ENCODE data around the gene ATF1.
A peak's percentile ranks its signal among the peaks of the same experiment; 100 is the strongest.
"Not testable (repeated sequence)": the region's sequence is repeated elsewhere in the genome, so short reads cannot be mapped to it uniquely, and the experiment has no call there.

The ATF1 gene

DNA sequence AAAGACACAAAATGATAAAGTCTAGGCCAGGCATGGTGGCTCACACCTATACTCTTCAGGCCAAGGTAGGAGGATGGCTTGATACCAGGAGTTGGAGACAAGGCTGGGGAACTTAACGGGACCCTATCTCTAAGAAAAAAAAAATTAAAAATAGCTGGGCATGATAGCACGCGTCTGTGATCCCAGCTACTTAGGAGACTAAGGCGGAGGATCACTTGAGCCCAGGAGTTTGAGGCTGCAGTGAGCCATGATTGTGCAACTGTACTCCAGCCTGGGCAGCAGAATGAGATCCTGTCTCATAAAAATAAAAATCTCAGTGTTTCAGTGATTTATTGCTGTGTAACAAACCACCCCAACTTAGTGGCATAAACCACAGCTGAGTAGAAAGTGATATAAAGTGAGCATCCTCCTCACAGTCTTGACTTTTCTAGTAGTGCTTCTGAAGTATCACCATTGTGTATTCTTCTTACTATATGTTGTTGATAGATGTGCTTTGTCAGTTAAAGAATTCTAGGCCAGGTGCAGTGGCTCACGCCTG, 10.6 kb upstream of the ATF1 start:
- peak; percentile 26 for DNase-seq

DNA sequence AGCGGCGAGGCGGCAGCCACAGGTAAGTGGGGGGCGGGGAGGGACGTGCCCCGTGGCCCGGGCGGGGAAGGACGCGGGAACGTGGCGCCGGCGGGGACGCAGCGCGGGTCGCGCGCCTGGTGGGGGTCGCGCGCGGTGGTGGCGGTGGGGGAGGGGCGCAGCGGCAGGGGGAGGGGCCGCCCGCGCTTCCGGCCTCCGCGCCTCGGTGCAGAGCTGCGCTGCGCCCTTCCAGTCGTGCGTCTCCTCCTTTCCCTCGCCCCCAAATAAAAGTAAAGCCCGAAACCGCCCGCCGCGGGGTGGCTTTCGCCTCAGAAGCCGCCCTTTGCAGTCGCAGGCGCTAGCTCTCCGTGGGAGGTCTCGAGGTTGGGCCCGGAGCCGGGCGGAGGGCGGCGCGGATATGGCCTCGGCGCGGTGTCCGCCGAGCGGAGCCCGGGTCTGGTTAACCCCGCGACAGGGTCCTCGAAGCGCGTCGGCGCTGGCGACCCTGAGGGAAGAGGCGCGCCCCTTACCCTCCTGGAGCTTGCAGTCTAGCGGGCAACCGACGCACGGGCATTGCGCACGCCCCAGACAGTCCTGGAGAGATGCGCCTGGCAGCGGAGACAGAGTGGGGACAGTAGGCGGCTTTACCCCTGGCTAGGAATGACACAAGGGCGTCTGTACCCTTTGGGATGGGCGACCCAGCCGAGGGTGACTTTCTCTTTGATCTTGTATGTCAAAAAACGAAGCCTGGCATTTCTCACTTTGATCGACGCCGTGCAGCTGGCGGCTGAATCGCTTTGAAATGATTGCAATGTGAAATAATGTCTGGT, 589 bp downstream of the ATF1 start:
- no peak for DNase-seq

DNA sequence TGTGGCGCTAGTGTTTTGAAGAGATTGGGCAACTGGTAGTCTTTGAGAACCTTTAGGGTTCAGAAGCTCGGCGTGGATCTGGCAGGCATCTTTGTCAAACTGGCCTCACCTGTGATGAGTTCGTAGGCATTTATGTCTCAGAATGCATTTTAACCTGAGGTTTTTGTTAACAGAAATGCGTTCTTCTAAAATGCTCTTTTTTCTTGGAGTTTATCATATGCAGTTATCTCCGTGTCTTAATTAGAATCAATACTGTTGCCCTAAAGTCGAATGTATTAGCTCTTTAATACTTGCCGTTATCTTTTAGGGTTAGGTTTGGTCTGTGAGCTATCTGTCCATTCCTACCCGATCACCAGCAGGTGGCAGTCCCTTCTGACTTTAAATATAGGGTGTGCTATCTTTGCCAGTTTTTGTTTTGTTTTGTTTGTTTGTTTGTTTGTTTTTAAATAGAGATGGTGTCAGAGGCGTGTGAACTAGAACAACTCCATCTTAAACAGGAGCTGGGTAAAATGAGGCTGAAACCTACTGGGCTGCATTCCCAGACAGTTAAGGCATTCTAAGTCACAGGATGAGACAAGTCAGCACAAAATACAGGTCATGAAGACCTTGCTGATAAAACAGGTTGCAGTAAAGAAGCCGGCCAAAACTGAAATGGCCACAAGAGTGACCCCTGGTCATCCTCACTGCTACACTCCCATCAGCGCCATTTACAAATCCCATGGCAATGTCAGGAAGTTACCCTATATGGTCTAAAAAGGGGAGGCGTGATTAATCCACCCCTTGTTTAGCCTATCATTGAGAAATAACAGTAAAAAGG, 1.4 kb downstream of the ATF1 start:
- peak; percentile 45 for DNase-seq

DNA sequence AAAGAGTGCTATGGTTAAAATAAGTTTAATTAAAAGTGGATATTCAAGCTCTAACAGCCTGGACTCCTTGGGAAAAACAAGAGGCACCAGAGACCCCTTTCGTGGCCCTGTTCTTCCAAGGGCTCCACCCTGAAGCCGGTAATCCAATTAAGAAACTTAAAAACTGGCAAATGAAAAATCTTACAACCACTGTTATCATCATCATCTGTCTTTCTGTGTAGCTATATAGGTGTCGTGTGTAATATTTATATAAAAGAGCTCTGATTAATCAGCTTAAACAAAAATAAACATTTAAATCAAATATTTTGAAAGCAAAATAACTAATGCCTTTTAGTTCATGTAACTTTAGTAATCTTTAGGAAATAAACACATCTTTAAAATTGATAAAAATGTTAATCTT, 4.5 kb downstream of the ATF1 start:
- no peak for DNase-seq

- DNase-seq, result not testable (repeated sequence)
Observed at GRCh38 chr12:50768813-50769212, 4.9 kb downstream of the ATF1 start.

DNA sequence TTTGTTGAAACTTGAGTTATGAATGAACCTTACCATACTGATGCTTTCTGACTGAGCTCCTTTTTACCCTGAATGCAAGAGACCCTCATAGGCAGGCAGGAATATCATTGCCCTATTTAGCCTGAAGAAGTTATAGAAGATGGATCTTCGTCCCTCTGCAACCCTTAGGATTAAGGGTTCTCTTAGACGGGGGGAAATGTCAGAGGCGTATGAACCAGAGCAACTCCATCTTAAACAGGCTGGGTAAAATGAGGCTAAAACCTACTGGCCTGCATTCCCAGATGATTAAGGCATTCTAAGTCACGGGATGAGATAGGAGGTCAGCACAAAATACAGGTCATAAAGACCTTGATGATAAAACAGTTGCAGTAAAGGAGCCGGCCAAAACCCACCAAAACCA, 7.5 kb downstream of the ATF1 start:
- no peak for DNase-seq

DNA sequence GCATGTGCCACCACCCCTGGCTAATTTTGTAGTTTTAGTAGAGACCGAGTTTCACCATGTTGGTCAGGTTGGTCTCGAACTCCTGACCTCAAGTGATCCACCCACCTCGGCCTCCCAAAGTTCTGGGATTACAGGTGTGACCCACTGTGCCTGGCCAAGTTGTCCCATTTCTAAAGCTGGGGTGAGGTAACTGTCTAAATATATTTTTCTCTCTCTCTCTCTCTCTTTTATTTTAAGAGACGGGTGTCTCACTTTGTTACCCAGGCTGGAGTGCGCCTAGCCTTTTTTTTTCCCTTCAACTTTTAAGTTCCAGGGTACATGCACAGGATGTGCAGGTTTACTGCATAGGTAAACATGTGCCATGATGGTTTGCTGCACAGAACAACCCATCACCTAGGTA, 8.6 kb downstream of the ATF1 start:
- DNase-seq, result no peak

DNA sequence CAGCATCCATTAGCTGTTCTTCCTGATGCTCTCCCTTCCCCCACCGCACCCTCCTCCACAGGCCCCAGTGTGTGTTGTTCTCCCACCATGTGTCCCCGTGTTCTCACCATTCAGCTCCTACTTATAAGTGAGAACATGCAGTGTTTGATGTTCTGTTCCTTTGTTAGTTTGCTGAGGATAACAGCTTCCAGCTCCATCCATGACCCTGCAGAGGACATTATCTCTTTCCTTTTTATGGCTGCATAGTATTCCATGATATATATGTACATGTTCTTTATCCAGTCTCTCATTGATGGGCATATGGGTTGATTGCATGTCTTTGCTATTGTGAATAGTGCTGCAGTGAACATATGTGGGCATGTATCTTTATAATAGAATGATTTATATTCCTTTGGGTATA, 9.0 kb downstream of the ATF1 start:
- no peak for DNase-seq

- no peak for DNase-seq
Observed at GRCh38 chr12:50775251-50775650, 11.3 kb downstream of the ATF1 start.

- DNase-seq, result no peak
Observed at GRCh38 chr12:50776749-50777728, 13.1 kb downstream of the ATF1 start.

- DNase-seq, result no peak
Observed at GRCh38 chr12:50778663-50779590, 15.0 kb downstream of the ATF1 start.

GRCh38 chr12:50780013-50780412, 16.1 kb downstream of the ATF1 start:
- no peak for DNase-seq

DNA sequence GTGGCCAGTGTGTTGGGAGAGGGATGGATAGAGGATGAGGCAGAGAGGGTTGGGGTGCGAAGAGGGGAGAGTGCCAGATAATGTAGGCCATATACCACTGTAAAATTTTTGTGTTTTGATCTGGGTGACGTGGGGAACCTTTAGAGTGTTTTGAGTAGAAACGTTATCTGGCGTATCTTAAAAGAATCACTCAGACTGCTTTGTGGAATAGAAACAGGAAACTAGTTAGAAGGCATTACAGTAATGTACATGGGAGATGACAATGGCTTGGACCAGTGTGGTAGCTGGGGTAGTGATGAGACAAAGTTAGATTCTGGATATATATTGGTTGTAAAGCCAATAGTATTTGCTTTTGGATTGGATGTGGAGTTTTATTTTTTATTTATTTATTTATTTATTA, 20.6 kb downstream of the ATF1 start:
- DNase-seq, result no peak

GRCh38 chr12:50785406-50786001, 21.6 kb downstream of the ATF1 start:
- DNase-seq, result no peak

DNA sequence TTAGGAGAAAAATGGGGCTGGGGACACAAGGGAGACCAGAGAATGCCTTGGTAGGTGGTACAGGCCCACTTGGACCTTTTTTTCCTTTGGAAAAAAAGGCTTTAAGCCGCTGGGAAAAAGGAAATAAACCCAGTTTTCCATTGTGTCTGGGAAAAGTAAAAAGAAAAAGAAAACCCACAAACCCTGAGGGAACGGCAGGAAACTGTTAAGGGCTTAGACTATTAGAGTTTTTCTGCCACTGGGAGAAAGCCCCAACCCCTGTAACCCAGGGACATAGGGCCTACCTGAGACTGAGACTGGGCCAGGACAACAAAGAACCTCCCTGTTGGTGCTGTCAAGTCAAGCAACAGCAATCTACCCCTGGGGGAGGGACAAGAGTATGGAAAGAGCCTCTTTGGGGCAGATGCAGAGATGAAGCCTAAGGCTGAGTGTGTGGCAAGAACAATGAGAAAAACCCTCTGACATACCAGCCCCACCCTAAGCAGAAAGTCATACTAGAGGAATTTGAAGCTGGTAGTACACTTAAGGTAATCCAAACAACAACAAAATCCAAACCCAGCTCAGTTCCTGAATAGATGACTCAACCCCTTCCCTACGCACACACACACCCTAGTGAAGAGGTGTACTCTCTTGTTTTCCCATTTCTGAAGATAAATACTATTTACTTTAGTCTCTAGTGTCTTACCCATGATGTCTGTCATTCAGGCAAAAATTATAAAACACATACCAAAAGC, 22.8 kb downstream of the ATF1 start:
- DNase-seq, result no peak

DNA sequence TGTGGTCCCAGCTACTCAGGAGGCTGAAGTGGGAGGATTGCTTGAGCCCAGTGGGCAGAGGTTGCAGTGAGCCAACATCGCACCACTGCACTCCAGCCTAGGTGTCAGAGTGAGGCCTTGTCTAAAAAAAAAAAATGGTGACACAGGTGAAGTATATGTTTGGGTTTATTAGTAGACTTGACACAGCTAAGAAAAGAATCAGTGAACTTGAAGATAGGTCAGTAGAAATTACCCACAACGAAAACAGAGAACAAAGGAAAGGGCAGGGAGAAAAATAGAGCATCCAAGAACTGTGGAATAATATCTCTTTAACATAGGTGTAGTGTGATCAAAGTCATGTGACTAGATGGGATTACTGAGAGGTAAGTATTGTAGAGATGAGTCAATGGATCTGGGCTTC, 23.7 kb downstream of the ATF1 start:
- DNase-seq, result no peak

DNA sequence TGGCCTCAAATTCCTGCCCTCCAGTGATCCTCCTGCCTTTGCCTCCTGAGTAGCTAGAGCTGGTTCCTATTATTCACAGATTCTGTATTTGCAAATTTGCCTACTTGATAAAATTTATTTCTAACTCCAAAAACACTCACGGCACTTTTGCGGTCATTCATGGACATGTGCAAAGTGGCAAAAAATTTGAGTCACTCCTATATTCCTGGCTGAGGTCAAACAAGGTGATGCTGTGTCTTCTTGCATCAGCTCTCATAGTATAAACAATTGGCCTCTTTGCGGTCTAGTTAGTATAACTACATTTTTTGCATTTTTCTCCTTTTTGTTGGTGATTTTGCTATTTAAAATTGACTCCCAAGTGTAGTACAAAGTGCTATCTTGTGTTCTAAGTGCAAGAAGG, 24.7 kb downstream of the ATF1 start:
- no peak for DNase-seq

DNA sequence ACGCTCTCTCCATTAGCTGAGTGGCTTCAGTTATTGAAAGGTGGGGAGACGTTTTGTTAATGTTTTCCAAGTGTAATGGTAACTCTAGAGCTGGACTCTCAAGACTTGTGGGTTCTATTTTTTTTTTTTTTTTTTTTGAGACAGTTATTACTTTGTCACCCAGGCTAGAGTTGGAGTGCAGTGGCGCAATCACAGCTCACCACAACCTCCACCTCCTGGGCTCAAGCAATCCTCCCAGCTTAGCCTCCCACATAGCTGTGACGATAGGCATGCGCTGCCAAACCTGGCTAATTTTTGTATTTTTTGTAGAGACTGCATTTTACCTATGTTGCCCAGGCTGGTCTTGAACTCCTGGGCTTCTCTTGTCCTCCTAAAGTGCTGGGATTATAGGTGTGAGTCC, 26.2 kb downstream of the ATF1 start:
- DNase-seq, result no peak

DNA sequence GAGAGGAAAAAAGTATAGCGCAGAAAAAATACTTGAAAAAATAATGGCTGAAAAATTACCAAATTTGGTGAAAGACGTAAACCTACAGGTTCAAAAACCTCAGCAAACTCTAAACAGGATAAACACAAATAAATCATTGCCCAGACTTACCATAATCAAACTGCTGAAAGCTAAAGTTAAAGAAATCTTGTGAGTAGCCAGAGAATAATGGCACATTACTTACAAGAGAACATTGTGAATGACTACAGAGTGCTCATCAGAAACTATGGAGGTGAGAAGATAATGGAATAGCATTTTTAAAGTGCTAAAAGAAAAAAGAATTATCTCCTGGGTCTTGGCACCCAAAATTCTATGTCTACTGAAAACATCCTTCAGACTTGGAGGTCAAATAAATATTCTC, 36.0 kb downstream of the ATF1 start:
- no peak for DNase-seq

- DNase-seq, result no peak
Observed at GRCh38 chr12:50803230-50803875, 39.5 kb downstream of the ATF1 start.
